OCI-LY1 (cell line): ENCODE data around the gene RPN2.
"Not testable (repeated sequence)": the region's sequence is repeated elsewhere in the genome, so short reads cannot be mapped to it uniquely, and the experiment has no call there.

Experiments
- H2AFZ ChIP-seq: fragments of 200-600 bp; sonication (generic), shearing (Covaris generic); 2 replicates; pipeline ENCODE4 v1.6.0; 2014; ENCODE audit warnings: antibody characterized with exemption, mild to moderate bottlenecking, low read length
- H3F3A ChIP-seq: fragments of 200-600 bp; sonication (generic), shearing (Covaris generic); 2 replicates; pipeline ENCODE4 v1.6.0; 2014; ENCODE audit warnings: mild to moderate bottlenecking, antibody characterized with exemption, low read length, moderate library complexity; ENCODE audit not compliant: insufficient read depth
- H3K27ac ChIP-seq: fragments of 200-600 bp; sonication (generic); 2 replicates; pipeline ENCODE4 v1.5.1; 2014; ENCODE audit warnings: low read length, mixed run types, mild to moderate bottlenecking, low read depth; ENCODE audit not compliant: poor library complexity, severe bottlenecking
- H3K27me3 ChIP-seq: fragments of 200-600 bp; sonication (generic); 2 replicates; pipeline ENCODE4 v1.6.0; 2014; ENCODE audit warnings: antibody characterized with exemption, mild to moderate bottlenecking, low read length, moderate library complexity; ENCODE audit not compliant: insufficient read depth
- H3K36me3 ChIP-seq: fragments of 200-600 bp; sonication (generic); 2 replicates; pipeline ENCODE4 v1.6.1; 2014; ENCODE audit warnings: mild to moderate bottlenecking, antibody characterized with exemption, low read length, moderate library complexity, mixed read lengths; ENCODE audit not compliant: insufficient read depth
- H3K4me1 ChIP-seq: fragments of 200-600 bp; sonication (generic); 2 replicates; pipeline ENCODE4 v1.5.1; 2014; ENCODE audit warnings: mild to moderate bottlenecking, low read length, moderate library complexity; ENCODE audit not compliant: insufficient read depth, severe bottlenecking
- H3K4me2 ChIP-seq: fragments of 200-600 bp; sonication (generic), shearing (Covaris generic); 2 replicates; pipeline ENCODE4 v1.6.1; 2014; ENCODE audit warnings: low read length
- H3K4me3 ChIP-seq: fragments of 200-600 bp; sonication (generic); 2 replicates; pipeline ENCODE4 v1.5.1; 2014; ENCODE audit warnings: low read length, low read depth, mild to moderate bottlenecking, mixed read lengths; ENCODE audit not compliant: poor library complexity, severe bottlenecking
- H3K79me2 ChIP-seq: fragments of 200-600 bp; shearing (Covaris generic); 2 replicates; pipeline ENCODE4 v1.6.1; 2016; ENCODE audit warnings: mixed run types, low read length, mixed read lengths; ENCODE audit not compliant: insufficient read depth
- H3K9ac ChIP-seq: fragments of 200-600 bp; sonication (generic), shearing (Covaris generic); 2 replicates; pipeline ENCODE4 v1.6.1; 2014; ENCODE audit warnings: mild to moderate bottlenecking, low read length, mixed read lengths
- H3K9me2 ChIP-seq: fragments of 200-600 bp; sonication (generic), shearing (Covaris generic); 2 replicates; pipeline ENCODE4 v1.6.1; 2014; ENCODE audit warnings: low read depth, mild to moderate bottlenecking, low read length, mixed read lengths
- H3K9me3 ChIP-seq: fragments of 200-600 bp; shearing (Covaris generic); 2 replicates; pipeline ENCODE4 v1.6.1; 2014; ENCODE audit warnings: low read length, mixed read lengths
- H4K20me1 ChIP-seq: fragments of 200-600 bp; sonication (generic), shearing (Covaris generic); 2 replicates; pipeline ENCODE4 v1.6.0; 2016; ENCODE audit warnings: mild to moderate bottlenecking, low read length; ENCODE audit not compliant: insufficient read depth
- EZH2 ChIP-seq: fragments of 200-600 bp; sonication (generic), shearing (Covaris generic); IDR thresholded peaks from 2 replicates; pipeline ENCODE4 v1.8.0; 2017; ENCODE audit warnings: borderline replicate concordance, mixed run types, mild to moderate bottlenecking, antibody characterized with exemption, low read length, moderate library complexity, mixed read lengths
- TF ChIP-seq, protein P1 (sequence below): fragments of 200-600 bp; sonication (generic), shearing (Covaris generic); IDR thresholded peaks from 2 replicates; pipeline ENCODE4 v1.5.1; 2017; ENCODE audit warnings: mild to moderate bottlenecking, antibody characterized with exemption, low read length, moderate library complexity, mixed read lengths

RPN2 gene

DNA sequence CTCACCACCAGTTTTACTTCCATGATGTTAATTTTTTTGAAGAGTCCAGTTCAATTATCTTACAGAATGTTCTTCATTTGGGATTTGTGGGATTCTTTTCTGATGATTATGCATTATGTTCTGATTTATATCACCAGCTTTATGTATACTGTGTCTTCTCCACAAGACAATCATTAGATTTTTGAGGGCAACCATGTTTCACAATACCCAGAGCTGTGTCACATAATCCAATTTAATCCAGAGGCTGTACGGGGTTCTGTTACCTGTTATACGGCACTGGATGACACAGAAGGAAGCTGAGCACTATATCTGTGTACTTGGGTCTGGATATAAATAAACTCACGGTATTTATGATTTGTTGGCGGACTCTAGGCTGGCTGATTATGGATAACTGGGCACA is 41.6 kb upstream of the RPN2 start:
- H3K27me3 ChIP-seq, result no peaks in the 10 kb centered on the region
- H3K4me1 ChIP-seq, result no peaks in the 10 kb centered on the region
- TF ChIP-seq, protein P1, sequence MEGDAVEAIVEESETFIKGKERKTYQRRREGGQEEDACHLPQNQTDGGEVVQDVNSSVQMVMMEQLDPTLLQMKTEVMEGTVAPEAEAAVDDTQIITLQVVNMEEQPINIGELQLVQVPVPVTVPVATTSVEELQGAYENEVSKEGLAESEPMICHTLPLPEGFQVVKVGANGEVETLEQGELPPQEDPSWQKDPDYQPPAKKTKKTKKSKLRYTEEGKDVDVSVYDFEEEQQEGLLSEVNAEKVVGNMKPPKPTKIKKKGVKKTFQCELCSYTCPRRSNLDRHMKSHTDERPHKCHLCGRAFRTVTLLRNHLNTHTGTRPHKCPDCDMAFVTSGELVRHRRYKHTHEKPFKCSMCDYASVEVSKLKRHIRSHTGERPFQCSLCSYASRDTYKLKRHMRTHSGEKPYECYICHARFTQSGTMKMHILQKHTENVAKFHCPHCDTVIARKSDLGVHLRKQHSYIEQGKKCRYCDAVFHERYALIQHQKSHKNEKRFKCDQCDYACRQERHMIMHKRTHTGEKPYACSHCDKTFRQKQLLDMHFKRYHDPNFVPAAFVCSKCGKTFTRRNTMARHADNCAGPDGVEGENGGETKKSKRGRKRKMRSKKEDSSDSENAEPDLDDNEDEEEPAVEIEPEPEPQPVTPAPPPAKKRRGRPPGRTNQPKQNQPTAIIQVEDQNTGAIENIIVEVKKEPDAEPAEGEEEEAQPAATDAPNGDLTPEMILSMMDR, result no peak
- TF ChIP-seq EZH2, result no peak

DNA sequence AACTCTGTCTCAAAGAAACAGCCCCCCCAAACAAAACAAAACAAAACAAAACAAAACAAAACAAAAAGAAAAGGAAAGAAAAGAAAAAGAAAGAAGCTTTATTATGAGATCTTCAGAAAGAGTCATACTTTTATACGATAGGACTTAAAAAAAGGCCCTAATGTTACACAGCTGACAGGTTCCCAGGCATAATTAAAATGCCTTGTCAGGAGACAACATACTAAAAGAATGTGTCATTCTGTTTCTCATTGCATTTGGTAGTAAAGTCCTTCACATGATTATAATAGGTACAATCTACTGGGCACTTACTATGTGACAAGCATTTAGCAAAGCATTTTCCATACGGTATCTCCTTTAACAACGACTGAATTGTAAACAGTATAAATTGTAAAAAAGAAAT is 36.4 kb upstream of the RPN2 start:
- Histone ChIP-seq H3K4me3 (no peak overlapping the region), H3K27ac (no peak overlapping the region), H3K9me3 (no peaks in the 10 kb centered on the region), H3K4me2 (no peak overlapping the region), H4K20me1 (no peaks in the 10 kb centered on the region), H3K36me3 (no peaks in the 10 kb centered on the region), H3F3A (no peaks in the 10 kb centered on the region), H3K9me2 (no peaks in the 10 kb centered on the region), H3K79me2 (no peaks in the 10 kb centered on the region), H3K27me3 (no peaks in the 10 kb centered on the region), H2AFZ (no peak overlapping the region), H3K4me1 (no peaks in the 10 kb centered on the region), H3K9ac (no peak overlapping the region)
- no peak for TF ChIP-seq EZH2
- TF ChIP-seq, protein P1, result no peak

More for the DNA sequence above, 41.6 kb upstream of the RPN2 start:
- H3K79me2 ChIP-seq, result no peaks in the 10 kb centered on the region
- H2AFZ ChIP-seq, result no peak overlapping the region
- H3K4me2 ChIP-seq, result no peak overlapping the region
- H3K4me3 ChIP-seq, result no peak overlapping the region
- no peaks in the 10 kb centered on the region for H3K9me3 ChIP-seq
- no peak overlapping the region for H3K27ac ChIP-seq
- H3K36me3 ChIP-seq, result no peaks in the 10 kb centered on the region
- no peaks in the 10 kb centered on the region for H3K9me2 ChIP-seq
- H3F3A ChIP-seq, result no peaks in the 10 kb centered on the region
- H3K9ac ChIP-seq, result no peak overlapping the region
- H4K20me1 ChIP-seq, result no peaks in the 10 kb centered on the region

GRCh38 chr20:37144856-37145404 is 34.2 kb upstream of the RPN2 start:
- Histone ChIP-seq H3K9me3 (no peaks in the 10 kb centered on the region), H2AFZ (no peak overlapping the region), H3K9me2 (no peaks in the 10 kb centered on the region), H4K20me1 (no peaks in the 10 kb centered on the region), H3K27me3 (no peaks in the 10 kb centered on the region), H3K36me3 (no peaks in the 10 kb centered on the region), H3K4me3 (no peak overlapping the region), H3K4me1 (no peaks in the 10 kb centered on the region), H3K79me2 (no peaks in the 10 kb centered on the region), H3K4me2 (no peak overlapping the region), H3K9ac (no peak overlapping the region), H3K27ac (no peak overlapping the region), H3F3A (no peaks in the 10 kb centered on the region)
- no peak for TF ChIP-seq EZH2

DNA sequence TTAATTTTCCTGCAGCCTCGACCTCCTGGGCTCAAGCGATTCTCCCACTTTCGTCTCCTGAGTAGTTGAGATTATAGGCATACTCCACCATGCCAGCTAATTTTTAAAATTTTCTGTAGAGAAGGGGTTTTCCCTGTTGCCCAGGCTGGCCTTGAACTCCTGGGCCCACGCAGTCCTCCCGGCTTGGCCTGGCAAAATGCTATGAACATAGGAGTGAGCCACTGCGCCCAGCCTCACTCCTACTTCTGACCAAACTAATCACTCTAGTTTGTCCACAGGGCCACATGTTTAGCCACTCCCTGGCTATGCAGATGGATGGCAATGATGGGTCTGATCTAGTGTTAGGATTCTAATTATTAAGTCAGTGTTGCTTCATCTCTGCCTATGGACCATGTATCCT is 31.9 kb upstream of the RPN2 start:
- Histone ChIP-seq H3F3A (no peaks in the 10 kb centered on the region), H3K79me2 (no peaks in the 10 kb centered on the region), H4K20me1 (no peaks in the 10 kb centered on the region), H3K36me3 (no peaks in the 10 kb centered on the region), H3K9me3 (no peaks in the 10 kb centered on the region), H3K27me3 (no peaks in the 10 kb centered on the region), H3K9ac (no peak overlapping the region), H3K27ac (no peak overlapping the region), H3K4me3 (no peak overlapping the region), H2AFZ (no peak overlapping the region), H3K4me1 (no peaks in the 10 kb centered on the region), H3K4me2 (no peak overlapping the region), H3K9me2 (no peaks in the 10 kb centered on the region)
- no peak for TF ChIP-seq EZH2
- TF ChIP-seq, protein P1, result no peak

DNA sequence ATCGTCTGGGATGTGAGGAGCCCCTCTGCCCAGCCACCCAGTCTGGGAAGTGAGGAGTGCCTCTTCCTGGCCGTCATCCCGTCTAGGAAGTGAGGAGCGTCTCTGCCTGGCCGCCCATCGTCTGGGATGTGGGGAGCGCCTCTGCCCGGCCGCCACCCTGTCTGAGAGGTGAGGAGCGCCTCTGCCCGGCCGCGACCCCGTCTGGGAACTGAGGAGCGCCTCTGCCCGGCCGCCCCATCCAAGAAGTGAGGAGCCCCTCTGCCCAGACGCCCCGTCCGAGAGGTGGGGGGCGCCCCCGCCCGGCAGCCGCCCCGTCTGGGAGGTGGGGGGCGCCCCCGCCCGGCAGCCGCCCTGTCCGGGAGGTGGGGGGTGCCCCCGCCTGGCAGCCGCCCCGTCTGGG is 28.3 kb upstream of the RPN2 start:
- not testable (repeated sequence) for H4K20me1 ChIP-seq, H3K36me3 ChIP-seq, H3K9ac ChIP-seq, H3K4me2 ChIP-seq, H3K27me3 ChIP-seq, H3K9me2 ChIP-seq, H2AFZ ChIP-seq, H3F3A ChIP-seq, H3K4me1 ChIP-seq, H3K27ac ChIP-seq, H3K79me2 ChIP-seq, H3K9me3 ChIP-seq, H3K4me3 ChIP-seq
